Bronchial epithelial cell (primary cell): ENCODE results near the gene ADGRL3. TPM values are rescaled to one million over a fixed set of nuclear protein-coding genes. Genes with fewer than 3 reads are reported as not detected.
A peak's percentile ranks its signal among the peaks of the same experiment; 100 is the strongest.

Source experiments
- DNase-seq: peaks from one replicate; pipeline ENCODE4 v3.0.0-alpha.2; 2010; ENCODE audit warnings: low read depth
- FAIRE-seq: peaks from 2 replicates; lab custom pipeline; 2011; peaks lifted over from hg19 to GRCh38; lab: Jason Lieb, UNC
- H3K27me3 ChIP-seq: 2 replicates; pipeline ENCODE4 v1.5.1; 2011; ENCODE audit warnings: low read length; ENCODE audit not compliant: control insufficient read depth, insufficient read depth
- H3K36me3 ChIP-seq: 2 replicates; pipeline ENCODE4 v1.5.1; 2011; ENCODE audit warnings: low read length; ENCODE audit not compliant: control insufficient read depth, insufficient read depth
- H3K4me3 ChIP-seq: 2 replicates; pipeline ENCODE4 v1.5.1; 2011; ENCODE audit warnings: mild to moderate bottlenecking, low read depth, low read length, control low read depth
- CTCF ChIP-seq: IDR thresholded peaks from 2 replicates; pipeline ENCODE4 v1.5.1; 2011; ENCODE audit warnings: mild to moderate bottlenecking, moderate library complexity, low read length, control low read depth, inconsistent platforms; ENCODE audit not compliant: insufficient read depth, severe bottlenecking
- total RNA-seq: library from RNA; depleted of rRNA; stranded (reverse); fragments of >200 nt; gene quantifications from 2 replicates; pipeline ENCODE4 v1.2.1, GENCODE V29; 2014

The ADGRL3 gene
- total RNA-seq, 1 donor from 2014 or later = under 0.01 TPM

- FAIRE-seq = no peak
- TF ChIP-seq CTCF = no peak
- DNase-seq = no peak
Measured at GRCh38 chr4:61245069-61245714, 45.1 kb downstream of the ADGRL3 start.

GRCh38 chr4:61246034-61246433, 45.9 kb downstream of the ADGRL3 start:
- no peak for TF ChIP-seq CTCF
- no peaks in the 10 kb centered on the region for H3K36me3 ChIP-seq
- no peak overlapping the region for H3K4me3 ChIP-seq
- no peak for DNase-seq
- no peak for FAIRE-seq
- H3K27me3 ChIP-seq = no peaks in the 10 kb centered on the region

More at GRCh38 chr4:61245069-61245714, 45.1 kb downstream of the ADGRL3 start:
- H3K4me3 ChIP-seq = no peak overlapping the region
- no peaks in the 10 kb centered on the region for H3K27me3 ChIP-seq
- no peaks in the 10 kb centered on the region for H3K36me3 ChIP-seq

GRCh38 chr4:61248705-61249104, 48.6 kb downstream of the ADGRL3 start:
- FAIRE-seq (no peak), DNase-seq (no peak)
- no peak for TF ChIP-seq CTCF
- Histone ChIP-seq H3K36me3 (no peaks in the 10 kb centered on the region), H3K27me3 (no peaks in the 10 kb centered on the region), H3K4me3 (no peak overlapping the region)

- Histone ChIP-seq H3K27me3 (no peaks in the 10 kb centered on the region), H3K4me3 (no peak overlapping the region), H3K36me3 (no peaks in the 10 kb centered on the region)
- no peak for TF ChIP-seq CTCF
- DNase-seq (no peak), FAIRE-seq (no peak)
Measured at GRCh38 chr4:61251129-61251528, 51.0 kb downstream of the ADGRL3 start.

- no peaks in the 10 kb centered on the region for H3K27me3 ChIP-seq
- no peak overlapping the region for H3K4me3 ChIP-seq
- DNase-seq (peak; percentile 85), FAIRE-seq (no peak)
- H3K36me3 ChIP-seq = no peaks in the 10 kb centered on the region
- TF ChIP-seq CTCF = no peak
Measured at GRCh38 chr4:61254406-61254805, 54.3 kb downstream of the ADGRL3 start.

GRCh38 chr4:61273233-61273632, 73.1 kb downstream of the ADGRL3 start:
- no peak for FAIRE-seq
- H3K36me3 ChIP-seq = no peaks in the 10 kb centered on the region
- H3K4me3 ChIP-seq = no peak overlapping the region
- TF ChIP-seq CTCF = no peak
- peak; percentile 22 for DNase-seq
- no peaks in the 10 kb centered on the region for H3K27me3 ChIP-seq
